Measurements from ENCODE around the gene ACP3.
"Not testable (repeated sequence)": the region's sequence is repeated elsewhere in the genome, so short reads cannot be mapped to it uniquely, and the experiment has no call there.

Gene ACP3

DNA sequence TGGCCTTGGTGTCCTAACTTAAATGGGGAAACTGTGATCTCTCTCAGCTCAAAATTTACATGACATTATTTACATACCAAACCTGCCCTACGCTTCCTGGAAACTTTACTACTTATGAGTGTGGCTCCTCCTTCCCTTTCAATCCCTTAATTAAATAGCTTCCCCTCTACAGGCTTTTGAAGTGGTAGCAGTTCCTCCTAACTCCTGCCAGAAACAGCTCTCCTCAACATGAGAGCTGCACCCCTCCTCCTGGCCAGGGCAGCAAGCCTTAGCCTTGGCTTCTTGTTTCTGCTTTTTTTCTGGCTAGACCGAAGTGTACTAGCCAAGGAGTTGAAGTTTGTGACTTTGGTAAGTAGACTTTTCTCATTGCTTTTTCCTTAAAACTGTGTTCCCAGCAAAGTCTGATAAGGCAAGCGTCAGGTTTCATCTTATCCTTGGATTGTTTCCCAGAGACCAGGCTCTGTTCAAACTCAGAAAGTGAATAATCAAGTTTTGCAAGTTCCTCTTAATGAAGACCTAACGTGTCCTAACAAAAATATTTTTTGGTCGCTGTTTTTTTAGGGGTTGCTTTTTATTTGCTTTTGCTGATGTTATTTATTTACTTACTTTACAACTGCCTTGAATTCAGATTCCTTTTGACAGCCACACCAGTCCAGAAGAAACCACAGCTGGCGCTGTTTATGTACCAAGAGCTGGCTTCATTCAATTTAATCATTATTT, at the start of gene ACP3:
ACP3 (plus strand) TSS at position 179 of the 720 bp plus-strand sequence; CDS start at position 229, 50 bp downstream.
- peak; percentile 20 for DNase-seq

GRCh38 chr3:132268956-132269355, 48.3 kb upstream of the ACP3 start:
- no peak for DNase-seq

DNA sequence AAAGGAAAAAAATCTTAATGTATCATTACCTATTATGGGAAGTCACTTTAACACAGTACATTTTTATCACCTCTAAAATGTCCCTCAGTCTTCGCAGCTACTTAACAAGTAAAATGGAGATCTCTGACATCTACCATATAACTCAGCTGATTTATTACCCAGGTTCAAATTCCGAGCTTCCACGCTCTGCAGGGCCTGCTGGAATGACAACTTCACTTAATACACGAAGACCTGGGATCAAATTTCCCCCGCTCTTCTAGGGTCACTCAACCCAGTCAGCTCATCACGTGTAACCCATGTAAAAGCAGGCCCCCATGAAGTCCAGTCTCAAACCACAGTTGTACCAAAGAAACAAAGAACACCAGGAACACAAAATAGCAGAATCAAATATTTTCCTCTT, 44.2 kb upstream of the ACP3 start:
- no peak for DNase-seq

- no peak for DNase-seq
Measured at GRCh38 chr3:132276228-132276906, 40.8 kb upstream of the ACP3 start.

GRCh38 chr3:132279030-132279429, 38.2 kb upstream of the ACP3 start:
- no peak for DNase-seq

DNA sequence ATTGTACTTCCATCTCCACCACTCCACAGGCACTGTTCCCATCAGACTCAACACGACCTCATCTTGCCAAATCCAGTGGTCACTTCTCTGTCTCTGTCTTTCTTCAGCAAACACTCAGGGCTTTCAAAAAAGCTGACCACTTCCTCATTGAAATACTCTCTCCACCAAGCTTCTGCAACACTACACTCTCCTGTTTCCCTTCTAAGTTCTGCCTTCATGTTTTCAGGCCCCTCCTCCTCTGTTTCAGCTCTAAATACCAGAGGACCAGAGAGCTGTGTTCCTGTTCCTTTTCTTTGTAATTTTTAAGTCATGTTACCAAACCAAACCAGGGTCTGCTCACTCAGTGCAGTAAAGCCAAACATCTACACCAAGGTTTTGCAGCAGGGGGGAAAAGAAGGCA, 33.8 kb upstream of the ACP3 start:
- peak; percentile 7 for DNase-seq

- no peak for DNase-seq
Measured at GRCh38 chr3:132283916-132284405, 33.2 kb upstream of the ACP3 start.

- DNase-seq = no peak
Measured at GRCh38 chr3:132284781-132285619, 32.2 kb upstream of the ACP3 start.

DNA sequence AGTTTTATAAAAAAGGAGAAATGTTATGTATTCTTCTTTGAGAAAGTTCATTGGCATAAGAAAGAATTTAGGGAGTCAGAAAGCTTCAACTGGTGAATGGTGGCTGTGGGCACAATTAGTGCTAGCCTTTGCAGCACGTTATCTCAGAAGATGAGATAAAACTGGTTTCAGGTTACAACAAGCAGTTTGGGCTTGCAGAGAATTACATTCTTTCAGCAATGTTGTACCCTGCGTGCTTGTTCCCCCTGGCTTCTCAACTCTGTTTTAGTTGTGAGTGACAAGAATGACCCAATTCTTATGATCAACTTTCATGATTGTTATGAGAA, 31.6 kb upstream of the ACP3 start:
- no peak for DNase-seq

GRCh38 chr3:132286035-132286434, 31.2 kb upstream of the ACP3 start:
- no peak for DNase-seq

GRCh38 chr3:132288357-132288756, 28.9 kb upstream of the ACP3 start:
- DNase-seq = no peak

DNA sequence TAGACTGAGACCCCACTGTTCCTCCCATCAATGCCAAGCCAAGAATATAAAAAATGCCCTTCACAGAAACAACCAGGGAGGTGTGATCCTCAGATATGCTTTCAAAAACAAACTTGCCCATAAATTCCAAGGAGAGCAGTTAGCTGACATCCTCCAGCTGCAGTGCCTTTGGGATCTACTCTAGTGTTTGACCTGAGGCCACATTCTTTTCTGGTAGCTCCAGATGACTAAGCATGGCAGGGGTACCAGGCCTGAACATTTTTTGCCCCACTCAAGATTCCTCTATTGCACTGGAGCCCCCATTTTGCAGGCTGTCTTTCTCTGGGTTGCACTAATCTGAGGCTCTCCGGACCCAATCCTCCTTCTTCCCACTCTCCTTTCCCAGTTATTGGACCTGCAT, 27.9 kb upstream of the ACP3 start:
- DNase-seq = no peak

DNA sequence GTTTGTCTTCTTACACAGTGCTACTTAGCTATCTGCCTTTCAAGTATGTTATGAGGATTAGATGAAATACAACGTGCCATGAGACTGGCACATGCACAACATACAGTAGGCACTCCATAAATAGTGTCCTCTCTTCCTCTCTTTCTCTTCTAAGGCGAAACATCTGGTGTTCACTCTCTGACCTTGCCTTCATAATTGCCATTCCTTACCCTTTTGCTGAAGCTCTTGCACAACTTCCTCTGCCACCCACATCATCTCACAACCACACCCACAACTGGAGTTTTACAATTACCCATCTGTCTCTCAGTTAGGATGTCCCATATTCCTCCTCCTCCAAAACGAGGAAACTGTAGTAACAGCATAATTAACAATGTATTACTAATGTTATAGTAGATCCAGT, 26.4 kb upstream of the ACP3 start:
- DNase-seq = peak; percentile 7

DNA sequence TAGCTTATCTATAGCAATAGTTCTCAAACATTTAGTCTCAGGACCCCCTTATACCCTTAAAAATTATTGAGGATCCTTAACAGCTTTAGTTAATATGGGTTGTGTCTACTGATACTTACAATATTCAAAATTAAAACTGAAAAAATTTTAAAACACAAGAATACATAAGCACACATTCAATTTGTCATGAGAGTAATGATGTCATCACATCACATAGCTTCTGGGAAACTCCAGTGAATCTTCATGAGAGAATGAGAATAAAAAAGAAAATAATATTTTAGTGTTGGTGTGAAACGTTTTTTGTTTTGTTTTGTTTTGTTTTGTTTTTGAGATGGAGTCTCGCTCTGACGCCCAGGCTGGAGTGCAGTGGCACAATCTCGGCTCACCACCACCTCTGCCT, 25.2 kb upstream of the ACP3 start:
- DNase-seq = no peak

DNA sequence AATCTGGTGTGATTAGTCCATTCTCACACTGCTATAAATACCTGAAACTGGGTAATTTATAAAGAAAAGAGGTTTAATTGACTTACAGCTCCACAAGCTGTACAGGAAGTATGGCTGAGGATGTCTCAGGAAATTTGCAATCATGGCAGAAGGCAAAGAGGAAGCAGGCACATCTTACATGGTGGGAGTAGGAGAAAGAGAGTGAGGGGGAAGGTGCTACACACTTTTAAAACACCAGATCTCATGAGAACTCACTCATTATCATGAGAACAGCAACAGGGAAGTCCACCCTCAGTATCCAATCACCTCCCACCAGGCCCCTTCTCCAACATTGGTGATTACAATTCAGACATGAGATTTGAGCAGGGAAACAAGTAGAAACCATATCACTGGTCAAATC, 24.0 kb upstream of the ACP3 start:
- DNase-seq = no peak

DNA sequence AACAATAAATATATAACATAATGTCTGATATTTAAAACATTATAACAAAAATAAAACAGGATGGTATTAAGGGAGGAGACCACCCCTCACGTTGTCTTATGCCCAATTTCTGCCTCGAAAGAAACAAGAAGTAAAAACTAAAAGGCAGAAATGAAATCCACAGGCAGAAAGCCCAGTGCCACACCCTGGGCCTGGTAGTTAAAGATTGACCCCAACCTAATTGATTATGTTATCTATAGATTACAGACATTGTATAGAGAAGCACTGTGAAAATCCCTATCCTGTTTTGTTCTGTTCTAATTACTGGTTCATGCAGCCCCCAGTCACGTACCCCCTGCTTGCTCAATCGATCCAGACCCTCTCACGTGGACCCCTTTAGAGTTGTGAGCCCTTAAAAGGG, 22.3 kb upstream of the ACP3 start:
- no peak for DNase-seq

- DNase-seq = not testable (repeated sequence)
Measured at GRCh38 chr3:132303336-132304201, 13.6 kb upstream of the ACP3 start.

DNA sequence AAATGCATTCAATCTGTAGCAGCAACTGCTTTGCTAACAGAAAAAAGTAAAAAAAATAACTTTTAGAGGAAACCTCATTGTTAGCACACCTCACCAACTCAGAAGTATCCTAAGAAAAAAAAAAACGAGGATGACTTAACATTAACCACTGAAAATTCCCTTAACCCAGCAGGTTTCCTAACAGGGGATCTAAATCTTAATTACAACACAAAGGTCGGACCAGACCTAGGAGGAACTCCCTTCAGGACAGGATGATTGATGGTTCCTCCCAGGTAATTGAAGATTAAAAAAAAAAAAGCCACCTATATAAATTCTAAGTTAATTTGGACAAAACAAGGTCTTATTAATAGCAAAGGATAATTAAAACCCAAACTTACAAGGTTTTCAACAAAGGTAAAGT, 12.9 kb upstream of the ACP3 start:
- not testable (repeated sequence) for DNase-seq

GRCh38 chr3:132310057-132310456, 7.2 kb upstream of the ACP3 start:
- not testable (repeated sequence) for DNase-seq

DNA sequence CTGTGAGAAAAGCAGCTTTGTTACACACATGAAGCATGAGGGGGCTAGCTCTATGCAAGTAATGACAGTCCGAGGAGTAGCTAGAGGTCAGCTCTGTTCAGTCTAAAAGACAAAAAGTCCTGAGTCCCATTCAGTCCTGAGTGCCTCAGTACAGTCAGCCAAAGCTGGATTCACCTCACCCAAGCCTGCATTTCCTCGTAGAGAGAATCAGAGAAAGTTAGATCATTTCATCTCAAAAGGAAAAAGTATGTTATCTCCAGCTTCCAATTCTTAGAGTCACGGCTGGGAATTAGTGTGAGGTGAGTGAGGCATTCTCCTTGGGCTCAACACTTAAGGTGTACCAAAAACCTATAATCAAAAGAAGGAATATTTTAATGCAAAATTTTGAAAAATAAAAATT, 5.9 kb upstream of the ACP3 start:
- no peak for DNase-seq

DNA sequence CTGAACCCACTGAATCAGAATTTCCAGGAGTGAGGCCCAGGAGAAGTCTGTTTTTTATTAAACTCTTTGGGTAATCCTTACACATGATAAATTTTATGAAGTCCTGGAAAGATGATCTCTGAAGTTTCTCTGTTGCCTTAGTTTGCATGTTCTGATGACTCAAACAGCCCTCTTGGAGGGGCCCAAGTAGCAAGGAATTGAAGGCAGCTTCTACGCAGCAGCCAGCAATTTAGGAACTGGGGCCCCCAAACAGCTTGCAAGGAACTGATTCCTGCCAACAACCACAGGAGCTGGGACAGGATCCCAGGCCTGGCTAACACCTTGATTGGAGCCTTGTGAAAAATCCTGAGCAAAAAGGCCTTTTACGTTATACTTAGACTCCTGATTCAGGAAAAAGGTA, 5.4 kb upstream of the ACP3 start:
- no peak for DNase-seq

- DNase-seq = no peak
Measured at GRCh38 chr3:132315851-132316250, 1.4 kb upstream of the ACP3 start.

DNA sequence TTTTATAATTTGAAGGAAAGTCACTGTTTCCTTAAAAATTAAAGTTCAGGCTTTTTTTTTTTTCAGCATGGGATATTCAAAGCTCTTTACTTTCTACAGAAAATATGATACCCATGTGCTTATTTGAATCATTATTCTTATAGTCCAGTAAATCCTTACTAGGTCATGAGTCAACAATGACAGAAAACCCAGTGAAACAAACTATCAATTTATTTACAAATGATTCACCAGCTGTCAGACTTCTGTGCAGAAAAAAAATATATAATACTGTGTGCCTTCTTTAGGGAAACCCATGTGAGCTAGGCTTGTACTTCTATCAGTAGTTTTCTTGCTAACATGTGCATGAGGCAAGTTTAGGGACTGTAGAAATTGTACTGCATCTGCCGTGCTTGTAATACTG, 1.2 kb downstream of the ACP3 start:
- DNase-seq = no peak
